DMS114 treated with DMSO at 0.1 percent for 48 hours (cell line): ENCODE measurements around the gene RFC5.
"Not testable (repeated sequence)": the region's sequence is repeated elsewhere in the genome, so short reads cannot be mapped to it uniquely, and the experiment has no call there.

ENCODE experiments used
- DNase-seq: peaks from one replicate; lab custom pipeline; 2025; ENCODE audit not compliant: unreplicated experiment; lab: John Stamatoyannopoulos, UW

Gene RFC5

GRCh38 chr12:118016424-118017264, at the start of gene RFC5:
Gene RFC5, plus strand, starts transcription at chr12:118016703. Its CDS starts 125 bp downstream, at chr12:118016828.
- DNase-seq, result peak; percentile 97

GRCh38 chr12:117967043-117967442, 49.5 kb upstream of the RFC5 start:
- DNase-seq, result no peak

- DNase-seq, result no peak
These were observed 49.0 kb upstream of the RFC5 start for GRCh38 chr12:117967512-117967911.

- no peak for DNase-seq
These were observed 48.2 kb upstream of the RFC5 start for GRCh38 chr12:117968151-117968789.

GRCh38 chr12:117968826-117969659, 47.5 kb upstream of the RFC5 start, which contains the start of gene KSR2:
Gene KSR2, minus strand, starts transcription at chr12:117968990. Its CDS starts 735 bp downstream, at chr12:117968255.
- DNase-seq, result peak; percentile 43

GRCh38 chr12:117970334-117970733, 46.2 kb upstream of the RFC5 start:
- no peak for DNase-seq

- DNase-seq, result no peak
These were observed 44.2 kb upstream of the RFC5 start for GRCh38 chr12:117972301-117972700.

GRCh38 chr12:117975006-117975405, 41.5 kb upstream of the RFC5 start:
- no peak for DNase-seq

- DNase-seq, result no peak
These were observed 39.1 kb upstream of the RFC5 start for GRCh38 chr12:117977373-117977772.

GRCh38 chr12:117980616-117981015, 35.9 kb upstream of the RFC5 start:
- no peak for DNase-seq

- no peak for DNase-seq
These were observed 35.2 kb upstream of the RFC5 start for GRCh38 chr12:117981267-117981666.

GRCh38 chr12:117985182-117985581, 31.3 kb upstream of the RFC5 start:
- DNase-seq, result no peak

- no peak for DNase-seq
These were observed 29.6 kb upstream of the RFC5 start for GRCh38 chr12:117986705-117987469.

GRCh38 chr12:117994551-117995438, 21.7 kb upstream of the RFC5 start:
- DNase-seq, result no peak

- no peak for DNase-seq
These were observed 17.8 kb upstream of the RFC5 start for GRCh38 chr12:117998719-117999118.

- not testable (repeated sequence) for DNase-seq
These were observed 16.7 kb upstream of the RFC5 start for GRCh38 chr12:117999806-118000205.

GRCh38 chr12:118010903-118011302, 5.6 kb upstream of the RFC5 start:
- no peak for DNase-seq

GRCh38 chr12:118011377-118011776, 5.1 kb upstream of the RFC5 start:
- DNase-seq, result no peak

GRCh38 chr12:118011961-118012360, 4.5 kb upstream of the RFC5 start:
- no peak for DNase-seq

- no peak for DNase-seq
These were observed 3.2 kb upstream of the RFC5 start for GRCh38 chr12:118013283-118013682.
